Naive B cell (primary cell): ENCODE measurements around the gene SLC2A13. TPM values are rescaled to one million over a fixed set of nuclear protein-coding genes. Genes with fewer than 3 reads are reported as not detected.

Experiments used
- polyA plus RNA-seq, 6 donors: library from polyadenylated mRNA; unstranded; fragments of 300-500 nt; fragmentation: Illumina TruSeq; gene quantifications; one replicate each; pipeline ENCODE4 v1.2.3, GENCODE V29; 2021; ENCODE audit warnings: low read depth in 6 of 6

Gene SLC2A13
- polyA plus RNA-seq, 6 donors from 2014 or later = 0.72 to 2.2 (median 1.9) TPM; not detected in 1

Other genes starting within 250 kb of the SLC2A13 start
- gene LRRK2, start 118.9 kb upstream of the SLC2A13 start, polyA plus RNA-seq = 10 to 100 TPM in 4 of 6 donors, 1 to 10 TPM in 2; 5.4 to 12.8 (median 10.7) TPM